ENCODE results near the gene MBNL2.

The MBNL2 gene

GRCh38 chr13:97401421-97401820, 179.3 kb downstream of the MBNL2 start:
- no peak for TF ChIP-seq CTCF (IDR thresholded peaks at IDR 0.05; ENCODE audit: low read depth, low read length, missing control alignments)
- Histone ChIP-seq H3K27me3 (replicated peaks) (no peaks in the 10 kb centered on the region), H3K4me3 (ENCODE audit: low read depth, low read length) (no peak overlapping the region), H3K27ac (no peak overlapping the region), H3K36me3 (replicated peaks) (no peaks in the 10 kb centered on the region)
- in situ Hi-C loops (cut with HindIII; ENCODE audit: low pct_ligation_motif_present, low sequenced_read_pairs) = no loop called here
- no peak for DNase-seq

- no peak for TF ChIP-seq CTCF (IDR thresholded peaks at IDR 0.05; ENCODE audit: low read depth, low read length, missing control alignments)
- in situ Hi-C loops (cut with HindIII; ENCODE audit: low pct_ligation_motif_present, low sequenced_read_pairs) = no loop called here
- Histone ChIP-seq H3K27me3 (replicated peaks) (no peaks in the 10 kb centered on the region), H3K4me3 (ENCODE audit: low read depth, low read length) (no peak overlapping the region), H3K36me3 (replicated peaks) (no peaks in the 10 kb centered on the region), H3K27ac (no peak overlapping the region)
- DNase-seq = no peak
These were observed 182.0 kb downstream of the MBNL2 start for GRCh38 chr13:97403893-97404750.

GRCh38 chr13:97407540-97407939, 185.4 kb downstream of the MBNL2 start:
- H3K27ac ChIP-seq = no peak overlapping the region
- no peaks in the 10 kb centered on the region for H3K27me3 ChIP-seq (replicated peaks)
- no peaks in the 10 kb centered on the region for H3K36me3 ChIP-seq (replicated peaks)
- in situ Hi-C loops (cut with HindIII; ENCODE audit: low pct_ligation_motif_present, low sequenced_read_pairs) = no loop called here
- H3K4me3 ChIP-seq (ENCODE audit: low read depth, low read length) = no peak overlapping the region
- no peak for TF ChIP-seq CTCF (IDR thresholded peaks at IDR 0.05; ENCODE audit: low read depth, low read length, missing control alignments)
- DNase-seq = no peak

DNA sequence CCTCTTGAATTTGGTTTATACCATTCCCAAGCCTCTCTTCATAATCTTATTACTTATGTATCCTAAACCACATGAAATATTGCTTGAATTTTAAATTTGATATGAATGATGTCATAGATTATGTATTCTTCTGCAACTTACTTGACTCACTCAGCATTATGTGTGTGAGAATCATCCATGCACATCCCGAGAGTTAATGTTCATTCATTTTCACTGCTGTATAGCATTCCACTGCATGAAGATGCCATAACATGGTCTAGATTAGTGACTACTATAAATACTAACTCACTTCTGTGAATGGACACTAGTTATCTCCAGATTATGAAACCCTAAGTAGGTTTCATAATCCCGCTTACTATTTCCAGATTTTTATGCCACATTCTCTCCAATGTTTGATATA, 186.8 kb downstream of the MBNL2 start:
- no peak overlapping the region for H3K4me3 ChIP-seq (ENCODE audit: low read depth, low read length)
- DNase-seq = no peak
- in situ Hi-C loops (cut with HindIII; ENCODE audit: low pct_ligation_motif_present, low sequenced_read_pairs) = no loop called here
- no peak overlapping the region for H3K27ac ChIP-seq
- no peaks in the 10 kb centered on the region for H3K27me3 ChIP-seq (replicated peaks)
- no peak for TF ChIP-seq CTCF (IDR thresholded peaks at IDR 0.05; ENCODE audit: low read depth, low read length, missing control alignments)
- H3K36me3 ChIP-seq (replicated peaks) = no peaks in the 10 kb centered on the region

DNA sequence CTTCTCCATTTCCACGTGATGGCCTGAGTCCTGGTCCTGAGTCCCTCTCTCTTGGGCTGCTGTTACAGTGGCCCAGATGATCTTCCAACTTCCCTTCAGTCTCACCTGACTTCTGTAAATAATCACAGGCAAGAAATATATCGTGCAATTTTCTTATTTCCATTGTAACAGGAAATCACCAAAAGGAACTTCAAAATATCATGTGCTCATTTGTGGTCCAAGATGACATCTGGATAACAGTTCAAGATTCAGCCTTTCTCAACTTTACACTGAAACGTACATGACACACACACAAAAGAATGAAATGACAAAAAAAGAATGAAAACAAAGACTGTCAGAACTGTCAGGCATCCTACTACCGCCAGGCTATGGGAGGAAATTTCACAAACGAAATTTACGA, 189.9 kb downstream of the MBNL2 start:
- no peak for DNase-seq
- no peaks in the 10 kb centered on the region for H3K27me3 ChIP-seq (replicated peaks)
- H3K27ac ChIP-seq = no peak overlapping the region
- H3K4me3 ChIP-seq (ENCODE audit: low read depth, low read length) = no peak overlapping the region
- in situ Hi-C loops (cut with HindIII; ENCODE audit: low pct_ligation_motif_present, low sequenced_read_pairs) = no loop called here
- no peak for TF ChIP-seq CTCF (IDR thresholded peaks at IDR 0.05; ENCODE audit: low read depth, low read length, missing control alignments)
- no peaks in the 10 kb centered on the region for H3K36me3 ChIP-seq (replicated peaks)

DNA sequence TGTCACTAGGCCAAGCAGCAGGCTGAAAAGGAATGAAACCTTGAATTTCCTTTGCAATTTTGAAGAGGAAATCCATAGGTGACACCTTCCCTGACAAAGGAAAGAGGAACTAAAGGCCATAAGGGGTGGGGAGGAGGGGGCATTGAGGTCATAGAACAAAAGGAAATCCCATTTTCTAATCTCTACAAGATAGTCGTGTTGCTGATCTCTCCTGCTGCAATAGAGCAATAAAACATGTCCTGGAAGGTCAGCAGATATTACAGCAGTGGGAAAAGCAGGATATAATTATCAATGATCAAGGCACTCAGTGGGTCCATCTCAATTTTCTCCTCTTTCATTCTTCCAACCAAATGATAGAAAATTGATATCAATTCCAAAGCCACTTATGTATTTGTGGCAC, 191.6 kb downstream of the MBNL2 start:
- H3K36me3 ChIP-seq (replicated peaks) = no peaks in the 10 kb centered on the region
- no peak for TF ChIP-seq CTCF (IDR thresholded peaks at IDR 0.05; ENCODE audit: low read depth, low read length, missing control alignments)
- DNase-seq = no peak
- H3K4me3 ChIP-seq (ENCODE audit: low read depth, low read length) = no peak overlapping the region
- in situ Hi-C loops (cut with HindIII; ENCODE audit: low pct_ligation_motif_present, low sequenced_read_pairs) = no loop called here
- H3K27ac ChIP-seq = no peak overlapping the region
- H3K27me3 ChIP-seq (replicated peaks) = no peaks in the 10 kb centered on the region

Measured in brain microvascular endothelial cell (primary cell).